Body of pancreas (tissue), 4 donors: ENCODE results near the gene CAMTA1. TPM values are rescaled to one million over a fixed set of nuclear protein-coding genes. Genes with fewer than 3 reads are reported as not detected.
A peak's percentile ranks its signal among the peaks of the same experiment; 100 is the strongest.

Source experiments
- ATAC-seq: fragments of 150-250 bp; one replicate; pipeline ENCODE4 v1.9.1; 2016
- DNase-seq, 4 donors: peaks; one replicate each; pipeline ENCODE4 v3.0.0-alpha.2; 2019
- H3K27ac ChIP-seq, 4 donors: fragments of 200-600 bp; sonication (generic); 1 replicate in 3 of 4; 2 replicates in 1 of 4; pipeline versions ENCODE4 v1.5.1 to v1.6.1; 2016 to 2019; ENCODE audit warnings: mild to moderate bottlenecking in 1 of 4, mixed read lengths in 1 of 4, moderate library complexity in 1 of 4
- H3K27me3 ChIP-seq, 2 donors: fragments of 200-600 bp; sonication (generic); one replicate each; pipeline ENCODE4 v1.6.0; 2016; ENCODE audit warnings: mild to moderate bottlenecking in 1 of 2
- H3K36me3 ChIP-seq, 2 donors: fragments of 200-600 bp; sonication (generic); replicated peaks in 1 of 2; 2 replicates each; pipeline ENCODE4 v1.5.1; 2016; ENCODE audit warnings: low read depth in 2 of 2; ENCODE audit not compliant: insufficient read depth in 1 of 2
- H3K4me1 ChIP-seq: fragments of 200-600 bp; sonication (generic); one replicate; pipeline ENCODE4 v1.6.0; 2016
- H3K4me3 ChIP-seq, 2 donors: fragments of 200-600 bp; sonication (generic); 1 replicate in 1 of 2; 2 replicates in 1 of 2; pipeline ENCODE4 v1.5.1; 2016 to 2019
- H3K9me3 ChIP-seq, 3 donors: fragments of 200-600 bp; sonication (generic); 1 replicate in 2 of 3; 2 replicates in 1 of 3; pipeline ENCODE4 v1.5.1; 2016
- POLR2A ChIP-seq, 3 donors: fragments of 450-650 bp; IDR thresholded peaks; one replicate each; pipeline ENCODE4 v1.6.1; 2016; ENCODE audit warnings: antibody characterized with exemption in 3 of 3, mild to moderate bottlenecking in 2 of 3
- WGBS, 2 donors: methylation state at CpG; one replicate each; pipeline ENCODE4 v1.1.5; 2017; 5-methylcytosine and 5-hydroxymethylcytosine counted together
- intact Hi-C: fragments of 100-400 bp; cut with DNase I; formaldehyde crosslinking; loops from one replicate; pipeline ENCODE4 v1.15.1; 2023
- total RNA-seq, 2 donors: library from RNA; depleted of rRNA; stranded (reverse); fragments of >200 nt; gene quantifications; one replicate each; pipeline ENCODE4 v1.1.0, GENCODE V29; 2016
- TF ChIP-seq, protein P1 (sequence below), 7 experiments: fragments of 450-650 bp in 4 of 7; fragments of 200-600 bp in 3 of 7; sonication (generic) in 3 of 7; IDR thresholded peaks; one replicate each; pipeline ENCODE4 v1.5.1; 2016 to 2019; ENCODE audit warnings: antibody characterized with exemption in 7 of 7

The CAMTA1 gene
- total RNA-seq, 2 donors from 2014 or later: 36.3 to 59.7 TPM

DNA sequence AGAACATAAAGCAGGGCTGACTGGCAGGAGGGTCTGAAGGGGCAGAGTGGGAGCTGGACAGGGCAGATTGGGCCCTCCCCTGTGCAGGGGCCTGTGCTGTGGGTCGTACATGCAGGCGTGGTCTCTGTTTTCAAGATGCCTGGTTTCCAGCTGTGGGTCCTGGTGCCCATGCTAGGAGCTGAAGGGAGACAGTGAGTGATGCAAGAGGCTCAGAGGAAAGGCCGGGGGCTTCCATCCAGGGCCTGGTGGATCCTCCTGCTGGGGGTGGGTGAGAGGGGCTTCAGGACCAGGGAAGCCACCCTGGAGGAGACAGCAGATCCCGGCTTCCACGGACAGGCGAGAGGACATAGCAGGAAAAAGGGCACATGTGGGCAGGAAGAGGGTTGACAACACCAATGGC is 636.8 kb downstream of the CAMTA1 start:
- TF ChIP-seq POLR2A (IDR thresholded peaks at IDR 0.05): no peak
- TF ChIP-seq, protein P1, sequence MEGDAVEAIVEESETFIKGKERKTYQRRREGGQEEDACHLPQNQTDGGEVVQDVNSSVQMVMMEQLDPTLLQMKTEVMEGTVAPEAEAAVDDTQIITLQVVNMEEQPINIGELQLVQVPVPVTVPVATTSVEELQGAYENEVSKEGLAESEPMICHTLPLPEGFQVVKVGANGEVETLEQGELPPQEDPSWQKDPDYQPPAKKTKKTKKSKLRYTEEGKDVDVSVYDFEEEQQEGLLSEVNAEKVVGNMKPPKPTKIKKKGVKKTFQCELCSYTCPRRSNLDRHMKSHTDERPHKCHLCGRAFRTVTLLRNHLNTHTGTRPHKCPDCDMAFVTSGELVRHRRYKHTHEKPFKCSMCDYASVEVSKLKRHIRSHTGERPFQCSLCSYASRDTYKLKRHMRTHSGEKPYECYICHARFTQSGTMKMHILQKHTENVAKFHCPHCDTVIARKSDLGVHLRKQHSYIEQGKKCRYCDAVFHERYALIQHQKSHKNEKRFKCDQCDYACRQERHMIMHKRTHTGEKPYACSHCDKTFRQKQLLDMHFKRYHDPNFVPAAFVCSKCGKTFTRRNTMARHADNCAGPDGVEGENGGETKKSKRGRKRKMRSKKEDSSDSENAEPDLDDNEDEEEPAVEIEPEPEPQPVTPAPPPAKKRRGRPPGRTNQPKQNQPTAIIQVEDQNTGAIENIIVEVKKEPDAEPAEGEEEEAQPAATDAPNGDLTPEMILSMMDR (IDR thresholded peaks at IDR 0.05): no peak
- Histone ChIP-seq H3K27me3 (no peaks in the 10 kb centered on the region), H3K4me3 (no peak overlapping the region), H3K36me3 (no peaks in the 10 kb centered on the region), H3K27ac (no peak overlapping the region), H3K4me1 (peaks cover 16% of the 10 kb centered on the region), H3K9me3 (no peaks in the 10 kb centered on the region)
- WGBS, 2 donors: 94% methylated on average over 4 to 6 of the region's 6 CpGs
- ATAC-seq (no peak), DNase-seq (peak in 1 of 4 donors; percentile 5)
- intact Hi-C loops: no loop called here

DNA sequence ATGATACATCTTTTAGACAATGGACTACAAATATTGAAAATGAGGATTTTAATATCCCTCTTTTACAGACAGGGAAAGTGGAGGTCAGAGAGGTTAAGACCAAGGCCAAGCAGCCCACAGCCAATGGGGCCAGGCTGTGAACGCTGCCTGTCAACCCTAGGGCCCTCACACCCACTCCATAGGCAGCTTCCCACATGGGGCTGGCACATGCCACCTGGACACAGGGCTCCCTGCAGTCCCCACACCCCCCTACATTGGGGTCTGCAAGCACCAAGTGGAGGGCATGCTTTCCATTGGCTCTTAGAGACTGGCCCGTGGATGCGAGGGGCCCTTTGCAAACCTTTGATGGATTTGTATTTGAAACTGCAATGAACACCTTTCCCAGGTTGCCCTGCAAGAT is 637.3 kb downstream of the CAMTA1 start:
- Histone ChIP-seq H3K36me3 (no peaks in the 10 kb centered on the region), H3K9me3 (no peaks in the 10 kb centered on the region), H3K27ac (no peak overlapping the region), H3K4me1 (peaks cover 16% of the 10 kb centered on the region), H3K27me3 (no peaks in the 10 kb centered on the region), H3K4me3 (no peak overlapping the region)
- ATAC-seq (no peak), DNase-seq (peak in 1 of 4 donors; percentile 5)
- intact Hi-C loops: no loop called here
- TF ChIP-seq POLR2A (IDR thresholded peaks at IDR 0.05): no peak
- WGBS, 2 donors: 83 to 97% methylated on average over 1 to 3 of the region's 3 CpGs

DNA sequence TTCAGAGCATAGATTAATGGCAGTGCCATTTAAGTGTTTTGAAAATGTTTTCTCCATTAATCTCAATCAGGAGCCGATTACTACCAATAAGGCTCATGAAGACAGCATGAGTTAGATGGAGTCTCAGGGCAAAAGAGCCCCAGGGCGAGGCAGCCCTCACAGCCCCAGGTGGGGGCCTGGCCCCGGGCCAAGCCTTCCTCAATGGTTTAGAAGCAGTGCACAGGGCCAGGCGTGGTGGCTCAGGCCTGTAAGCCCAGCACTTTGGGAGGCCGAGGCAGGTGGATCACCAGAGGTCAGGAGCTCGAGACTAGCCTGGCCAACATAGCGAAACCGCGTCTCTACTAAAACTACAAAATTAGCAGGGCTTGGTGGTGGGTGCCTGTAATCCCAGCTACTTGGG is 637.7 kb downstream of the CAMTA1 start:
- Histone ChIP-seq H3K9me3 (no peaks in the 10 kb centered on the region), H3K4me3 (no peak overlapping the region), H3K36me3 (no peaks in the 10 kb centered on the region), H3K4me1 (peaks cover 16% of the 10 kb centered on the region), H3K27ac (no peak overlapping the region), H3K27me3 (no peaks in the 10 kb centered on the region)
- TF ChIP-seq, protein P1 (IDR thresholded peaks at IDR 0.05): no peak
- no peak for TF ChIP-seq POLR2A (IDR thresholded peaks at IDR 0.05)
- intact Hi-C loops: no loop called here
- ATAC-seq (no peak), DNase-seq (peak in 1 of 4 donors; percentile 11)
- WGBS, 2 donors: 75 to 90% methylated on average over 9 of the region's 9 CpGs

DNA sequence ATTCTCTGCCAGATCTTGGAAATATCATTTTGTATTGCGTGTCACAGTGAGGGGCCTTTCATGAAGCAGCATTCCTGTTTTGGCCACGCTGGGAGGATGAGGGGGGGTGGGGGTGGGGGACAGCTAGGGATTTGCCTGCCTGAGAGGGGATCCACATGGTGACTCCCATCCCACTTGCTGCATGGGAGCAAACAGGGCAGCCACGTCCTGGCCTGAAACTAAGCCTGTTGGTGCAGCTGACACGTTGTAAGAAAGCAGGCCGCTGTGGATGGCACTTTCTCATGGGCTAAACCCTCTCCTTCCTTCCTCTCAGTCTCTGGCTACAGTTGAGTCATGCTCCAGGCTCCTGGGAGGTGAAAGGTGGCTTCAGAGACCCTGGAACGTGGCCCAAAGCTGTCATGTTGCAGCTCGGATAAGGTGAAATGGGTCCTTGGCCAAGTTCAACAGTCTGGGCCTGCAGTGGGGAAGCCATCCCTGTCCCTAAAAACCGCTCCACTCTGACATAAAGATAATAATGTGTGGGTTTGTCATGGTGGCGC is 639.2 kb downstream of the CAMTA1 start:
- intact Hi-C loops: no loop called here
- no peaks in the 10 kb centered on the region for H3K36me3 ChIP-seq
- no peaks in the 10 kb centered on the region for H3K27me3 ChIP-seq
- ATAC-seq (peak; percentile 62), DNase-seq (peak; percentile 56 to 85 (median 81))
- 62 to 63% methylated on average over 9 of the region's 9 CpGs for WGBS, 2 donors
- no peak for TF ChIP-seq POLR2A (IDR thresholded peaks at IDR 0.05)
- TF ChIP-seq, protein P1 (IDR thresholded peaks at IDR 0.05): no peak
- no peaks in the 10 kb centered on the region for H3K9me3 ChIP-seq
- H3K4me3 ChIP-seq: no peak overlapping the region
- peaks cover 16% of the 10 kb centered on the region for H3K4me1 ChIP-seq
- H3K27ac ChIP-seq: no peak overlapping the region

DNA sequence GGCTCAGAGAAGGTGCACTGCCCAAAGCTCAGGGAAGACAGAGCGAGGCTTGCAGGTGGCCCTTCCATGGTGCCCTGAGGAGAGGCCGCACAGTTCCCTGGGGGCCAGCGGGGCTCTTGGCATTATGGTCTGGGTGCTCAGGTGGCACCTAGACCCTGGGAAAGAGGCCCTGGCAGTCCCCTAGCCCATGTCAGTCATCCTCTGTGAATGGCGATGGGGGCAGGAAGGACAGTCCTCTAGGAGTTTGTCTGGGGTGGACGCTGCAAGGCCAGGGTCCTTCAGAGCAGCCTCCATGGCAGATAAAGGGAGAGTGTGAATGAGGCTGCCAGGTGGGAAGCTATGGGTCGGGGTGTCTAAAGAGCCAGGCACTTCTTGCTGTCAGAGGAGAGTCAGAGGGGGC is 640.0 kb downstream of the CAMTA1 start:
- no peaks in the 10 kb centered on the region for H3K27me3 ChIP-seq
- H3K4me1 ChIP-seq: peaks cover 16% of the 10 kb centered on the region
- no peaks in the 10 kb centered on the region for H3K36me3 ChIP-seq
- DNase-seq (no peak), ATAC-seq (no peak)
- no peak overlapping the region for H3K4me3 ChIP-seq
- H3K27ac ChIP-seq: no peak overlapping the region
- intact Hi-C loops: no loop called here
- 95 to 100% methylated on average over 2 to 6 of the region's 6 CpGs for WGBS, 2 donors
- TF ChIP-seq, protein P1 (IDR thresholded peaks at IDR 0.05): no peak
- no peak for TF ChIP-seq POLR2A (IDR thresholded peaks at IDR 0.05)
- no peaks in the 10 kb centered on the region for H3K9me3 ChIP-seq
